PFSK-1 (cell line): ENCODE measurements around the gene GPC6.

Experiments
- FOXP2 ChIP-seq: optimal IDR thresholded peaks from 2 replicates; pipeline ENCODE3; 2011; ENCODE audit warnings: borderline replicate concordance, control low read depth, inconsistent platforms; ENCODE audit not compliant: insufficient read depth; ENCODE audit errors: extremely low read length, extremely low read depth
- POLR2AphosphoS5 ChIP-seq: IDR thresholded peaks from 2 replicates; pipeline ENCODE4 v1.6.1; 2012; ENCODE audit warnings: low read depth, mild to moderate bottlenecking, control low read depth, low read length, moderate library complexity
- SIN3A ChIP-seq: IDR thresholded peaks from 2 replicates; pipeline ENCODE4 v1.6.1; 2012; ENCODE audit warnings: mild to moderate bottlenecking, low read length, moderate library complexity, borderline replicate concordance; ENCODE audit not compliant: insufficient read depth
- TAF1 ChIP-seq: IDR thresholded peaks from 2 replicates; pipeline ENCODE4 v1.6.1; 2012; ENCODE audit warnings: low read length, control low read depth, borderline replicate concordance; ENCODE audit not compliant: insufficient read depth
- TF ChIP-seq, protein P1 (sequence below), 2 experiments: IDR thresholded peaks; 2 replicates each; pipeline versions ENCODE4 v1.6.1 to v1.8.0; 2011 to 2012; ENCODE audit warnings: low read depth in 2 of 2, low read length in 2 of 2, control low read depth in 1 of 2, inconsistent platforms in 1 of 2, mild to moderate bottlenecking in 1 of 2, moderate library complexity in 1 of 2; ENCODE audit not compliant: insufficient read depth in 1 of 2

GPC6 gene

DNA sequence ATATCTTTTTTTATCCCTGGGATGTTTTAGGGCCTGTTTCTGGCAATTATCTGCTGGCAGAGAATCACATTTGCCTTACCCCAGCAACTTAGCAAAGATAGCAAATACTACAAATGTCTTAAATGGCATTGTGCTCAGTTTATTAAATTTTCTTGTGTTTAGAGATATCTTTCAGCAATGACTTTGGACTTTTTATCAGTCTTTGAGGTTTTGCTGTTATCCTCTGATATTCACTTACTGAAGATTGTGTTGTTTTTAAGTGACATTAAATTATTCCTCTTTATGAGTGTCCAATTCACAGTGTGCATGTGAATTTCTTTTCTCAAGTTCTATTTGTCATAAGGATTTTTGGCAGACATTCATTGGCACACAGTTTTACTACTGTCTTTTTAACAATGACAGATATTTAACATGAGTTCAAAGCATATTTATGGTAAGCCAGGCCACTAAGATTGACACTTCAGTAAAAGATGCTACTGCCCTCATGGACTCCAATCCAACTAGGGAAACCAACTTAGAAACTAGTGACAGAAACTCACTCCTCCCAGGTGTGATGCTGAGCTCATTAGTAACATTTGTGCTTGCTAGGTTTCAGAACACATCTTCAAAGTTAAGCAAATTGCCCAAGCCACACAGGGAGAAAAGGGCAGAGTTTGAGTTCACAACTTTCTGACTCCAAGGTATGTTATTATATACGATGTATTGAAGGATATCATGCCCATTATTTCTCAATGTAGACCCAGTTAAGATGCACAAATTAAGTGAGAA lies 481.9 kb downstream of the GPC6 start:
- TF ChIP-seq FOXP2 (no peak), SIN3A (no peak), POLR2AphosphoS5 (no peak), TAF1 (no peak)
- TF ChIP-seq, protein P1, sequence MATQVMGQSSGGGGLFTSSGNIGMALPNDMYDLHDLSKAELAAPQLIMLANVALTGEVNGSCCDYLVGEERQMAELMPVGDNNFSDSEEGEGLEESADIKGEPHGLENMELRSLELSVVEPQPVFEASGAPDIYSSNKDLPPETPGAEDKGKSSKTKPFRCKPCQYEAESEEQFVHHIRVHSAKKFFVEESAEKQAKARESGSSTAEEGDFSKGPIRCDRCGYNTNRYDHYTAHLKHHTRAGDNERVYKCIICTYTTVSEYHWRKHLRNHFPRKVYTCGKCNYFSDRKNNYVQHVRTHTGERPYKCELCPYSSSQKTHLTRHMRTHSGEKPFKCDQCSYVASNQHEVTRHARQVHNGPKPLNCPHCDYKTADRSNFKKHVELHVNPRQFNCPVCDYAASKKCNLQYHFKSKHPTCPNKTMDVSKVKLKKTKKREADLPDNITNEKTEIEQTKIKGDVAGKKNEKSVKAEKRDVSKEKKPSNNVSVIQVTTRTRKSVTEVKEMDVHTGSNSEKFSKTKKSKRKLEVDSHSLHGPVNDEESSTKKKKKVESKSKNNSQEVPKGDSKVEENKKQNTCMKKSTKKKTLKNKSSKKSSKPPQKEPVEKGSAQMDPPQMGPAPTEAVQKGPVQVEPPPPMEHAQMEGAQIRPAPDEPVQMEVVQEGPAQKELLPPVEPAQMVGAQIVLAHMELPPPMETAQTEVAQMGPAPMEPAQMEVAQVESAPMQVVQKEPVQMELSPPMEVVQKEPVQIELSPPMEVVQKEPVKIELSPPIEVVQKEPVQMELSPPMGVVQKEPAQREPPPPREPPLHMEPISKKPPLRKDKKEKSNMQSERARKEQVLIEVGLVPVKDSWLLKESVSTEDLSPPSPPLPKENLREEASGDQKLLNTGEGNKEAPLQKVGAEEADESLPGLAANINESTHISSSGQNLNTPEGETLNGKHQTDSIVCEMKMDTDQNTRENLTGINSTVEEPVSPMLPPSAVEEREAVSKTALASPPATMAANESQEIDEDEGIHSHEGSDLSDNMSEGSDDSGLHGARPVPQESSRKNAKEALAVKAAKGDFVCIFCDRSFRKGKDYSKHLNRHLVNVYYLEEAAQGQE (IDR thresholded peaks at IDR 0.05; ENCODE audit: insufficient read depth in 1 of 2, low read depth in 2 of 2, low read length in 2 of 2): no peak

DNA sequence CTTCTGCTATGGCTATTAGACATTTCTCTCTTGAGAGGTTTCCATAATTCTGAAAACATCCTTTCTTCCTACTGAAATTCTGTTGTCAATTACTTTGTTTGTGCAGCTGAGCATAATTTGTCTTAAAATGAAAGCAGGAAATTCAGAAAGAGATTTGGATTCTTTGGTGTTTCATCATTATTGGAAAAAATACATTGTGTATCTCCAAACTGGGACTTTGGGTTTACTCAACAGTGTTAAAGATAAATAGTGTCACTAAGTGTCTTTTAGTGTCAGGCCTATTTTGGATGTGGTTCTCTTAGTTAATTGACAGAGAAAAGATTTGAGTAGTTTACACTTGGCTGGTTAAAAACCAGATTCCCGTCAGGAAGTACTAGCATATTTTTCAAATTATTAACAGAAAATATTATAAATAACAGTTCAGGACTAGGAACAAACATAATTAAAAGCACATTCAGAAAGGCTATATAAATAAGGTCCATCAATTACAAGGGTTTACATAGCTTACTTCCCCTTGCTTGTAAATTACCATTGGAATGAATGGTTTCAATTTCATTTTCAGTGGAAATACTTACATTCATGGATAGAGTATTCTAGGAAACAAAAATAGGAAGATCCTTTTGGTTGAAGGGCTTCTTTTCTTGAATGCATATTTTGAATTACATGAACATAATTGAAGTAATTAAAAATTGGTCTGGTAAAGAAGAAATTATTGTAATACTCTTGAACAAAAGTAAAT lies 483.1 kb downstream of the GPC6 start:
- no peak for TF ChIP-seq SIN3A
- TF ChIP-seq FOXP2: no peak
- no peak for TF ChIP-seq POLR2AphosphoS5
- TF ChIP-seq TAF1: no peak
- TF ChIP-seq, protein P1 (IDR thresholded peaks at IDR 0.05; ENCODE audit: insufficient read depth in 1 of 2, low read depth in 2 of 2, low read length in 2 of 2): no peak

DNA sequence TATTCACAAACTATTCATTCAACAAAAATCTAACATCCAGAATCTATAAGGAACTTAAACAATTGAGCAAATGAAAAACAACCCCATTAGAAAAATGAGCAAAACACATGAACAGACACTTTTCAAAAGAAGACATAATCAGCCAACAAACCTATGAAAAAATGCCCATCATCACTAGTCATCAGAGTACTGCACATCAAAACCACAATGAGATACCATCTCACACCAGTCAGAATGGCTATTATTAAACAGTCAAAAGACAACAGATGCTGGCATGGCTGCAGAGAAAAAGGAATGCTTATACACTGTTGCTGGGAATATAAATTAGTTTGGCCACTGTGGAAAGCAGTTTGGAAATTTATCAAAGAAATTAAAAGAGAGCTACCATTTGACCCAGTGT lies 487.6 kb downstream of the GPC6 start:
- TF ChIP-seq TAF1: no peak
- TF ChIP-seq, protein P1 (IDR thresholded peaks at IDR 0.05; ENCODE audit: insufficient read depth in 1 of 2, low read depth in 2 of 2, low read length in 2 of 2): no peak
- no peak for TF ChIP-seq SIN3A
- TF ChIP-seq POLR2AphosphoS5: no peak
- no peak for TF ChIP-seq FOXP2

DNA sequence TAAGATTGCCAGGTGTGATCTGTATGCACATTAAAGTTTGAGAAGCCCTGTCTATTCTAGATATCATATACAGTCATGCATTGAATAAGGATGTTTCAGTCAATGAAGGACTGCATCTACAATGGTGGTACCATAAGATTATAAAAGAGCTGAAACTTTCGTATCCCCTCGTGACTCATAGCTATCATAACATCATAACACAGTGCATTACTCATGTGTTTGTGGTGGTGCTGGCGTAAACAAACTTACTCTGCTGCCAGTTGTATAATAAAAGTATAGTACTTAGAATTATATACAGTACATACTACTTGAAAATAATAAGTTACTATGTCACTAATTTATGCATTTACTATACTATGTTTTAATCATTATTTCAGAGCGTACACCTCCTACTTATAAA lies 489.3 kb downstream of the GPC6 start:
- no peak for TF ChIP-seq POLR2AphosphoS5
- TF ChIP-seq SIN3A: no peak
- no peak for TF ChIP-seq FOXP2
- TF ChIP-seq TAF1: no peak
- TF ChIP-seq, protein P1 (IDR thresholded peaks at IDR 0.05; ENCODE audit: insufficient read depth in 1 of 2, low read depth in 2 of 2, low read length in 2 of 2): no peak
